Stimulated activated CD4-positive, alpha-beta T cell treated with anti-CD3 and anti-CD28 coated beads, TNF-alpha, amount 100 ng/mL, for 48 hours (primary cell): ENCODE results near the gene HDAC5.
A peak's percentile ranks its signal among the peaks of the same experiment; 100 is the strongest.

ENCODE experiments used
- DNase-seq, 3 donors: peaks; one replicate each; pipeline ENCODE4 v3.0.0-alpha.2; 2020; ENCODE audit warnings: low read depth in 3 of 3

HDAC5 gene

GRCh38 chr17:44087319-44087718, 36.1 kb downstream of the HDAC5 start:
- no peak for DNase-seq

- peak; percentile 20 to 51 (median 39) for DNase-seq
Measured at GRCh38 chr17:44086364-44087311, 36.8 kb downstream of the HDAC5 start.

GRCh38 chr17:44085908-44086307, 37.5 kb downstream of the HDAC5 start:
- no peak for DNase-seq

GRCh38 chr17:44084921-44085320, 38.5 kb downstream of the HDAC5 start:
- no peak for DNase-seq

- peak in 1 of 3 donors; percentile 58 for DNase-seq
Measured at GRCh38 chr17:44084131-44084538, 39.3 kb downstream of the HDAC5 start.

- no peak for DNase-seq
Measured at GRCh38 chr17:44083250-44083849, 40.1 kb downstream of the HDAC5 start.

- no peak for DNase-seq
Measured at GRCh38 chr17:44082256-44082927, 41.0 kb downstream of the HDAC5 start.

GRCh38 chr17:44081681-44082080, 41.8 kb downstream of the HDAC5 start:
- DNase-seq: no peak

GRCh38 chr17:44079877-44080821, 43.3 kb downstream of the HDAC5 start:
- no peak for DNase-seq

GRCh38 chr17:44078412-44078811, 45.0 kb downstream of the HDAC5 start:
- DNase-seq: no peak

GRCh38 chr17:44077595-44077909, 45.9 kb downstream of the HDAC5 start:
- DNase-seq: no peak

- DNase-seq: no peak
Measured at GRCh38 chr17:44076716-44077594, 46.5 kb downstream of the HDAC5 start.

- DNase-seq: no peak
Measured at GRCh38 chr17:44075598-44076293, 47.7 kb downstream of the HDAC5 start.

- DNase-seq: no peak
Measured at GRCh38 chr17:44074911-44075285, 48.5 kb downstream of the HDAC5 start.

GRCh38 chr17:44074231-44074910, 49.1 kb downstream of the HDAC5 start:
- DNase-seq: no peak

GRCh38 chr17:44071772-44072171, 51.7 kb downstream of the HDAC5 start:
- DNase-seq: no peak

- DNase-seq: peak; percentile 28 to 53 (median 52)
Measured at GRCh38 chr17:44071198-44071520, 52.3 kb downstream of the HDAC5 start.

GRCh38 chr17:44070455-44071197, 52.8 kb downstream of the HDAC5 start, which contains the start of gene G6PC3:
Gene G6PC3 (plus strand): TSS chr17:44070735. CDS start chr17:44070966, 231 bp downstream.
- peak; percentile 80 to 85 (median 84) for DNase-seq
